ENCODE results near the gene CCDC122. TPM values are rescaled to one million over a fixed set of nuclear protein-coding genes. Genes with fewer than 3 reads are reported as not detected.

The CCDC122 gene
- total and polyA plus RNA-seq, 7 donors, result 0.15 to 1.6 (median 0.91) TPM

DNA sequence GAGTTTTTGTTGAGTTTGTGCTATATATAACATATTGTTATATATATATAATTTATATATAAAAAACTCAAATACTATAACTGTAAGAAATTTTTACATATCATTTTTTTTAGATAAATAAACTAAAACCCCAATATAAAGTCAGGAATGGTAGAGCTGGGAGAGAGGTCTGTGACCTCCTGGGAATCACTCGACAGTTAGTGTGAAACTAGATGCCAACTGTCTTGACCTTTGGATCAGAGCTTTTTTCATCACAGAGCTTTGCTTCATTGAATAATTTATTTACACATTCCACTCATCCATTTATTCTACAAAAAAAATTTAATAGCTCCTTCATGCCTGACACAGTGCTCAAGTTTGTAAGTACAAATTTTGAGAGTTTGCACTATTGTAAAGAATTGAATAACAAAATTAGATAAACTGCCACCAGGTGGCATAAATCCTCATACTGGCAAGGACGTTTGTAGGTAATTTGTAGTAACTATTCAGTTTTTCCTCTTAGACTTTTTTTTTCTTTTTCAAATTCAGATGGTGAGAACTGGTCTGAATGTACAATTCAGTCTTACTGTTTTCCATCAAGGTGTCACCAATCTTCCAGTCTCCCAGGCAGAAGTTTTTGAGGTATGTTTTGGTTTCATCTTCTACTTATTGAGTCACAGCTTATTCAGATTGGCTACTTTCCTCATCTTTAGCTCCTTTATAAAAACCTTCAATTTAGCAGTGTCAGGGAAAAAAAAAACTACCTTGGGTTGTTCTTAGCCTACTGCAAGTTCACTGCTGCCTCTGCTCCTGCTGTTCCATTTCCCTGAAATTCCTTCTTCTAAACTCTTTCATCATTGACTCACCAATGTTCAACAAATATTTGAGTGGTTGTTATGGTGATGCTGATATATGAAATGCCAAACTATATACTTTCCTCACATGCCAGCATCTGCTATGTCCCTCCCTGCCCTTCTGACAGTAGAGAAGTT, 28.9 kb upstream of the CCDC122 start:
- no peaks in the 10 kb centered on the region for H3K36me3 ChIP-seq (ENCODE audit: insufficient read depth in 1 of 2, low read depth in 1 of 2)
- peak in 2 of 4 donors; percentile 47 to 55 for ATAC-seq
- DNase-seq, result no peak
- peaks cover 10% of the 10 kb centered on the region for H3K4me1 ChIP-seq
- no peak overlapping the region for H3K27ac ChIP-seq
- no peak overlapping the region for H3K4me3 ChIP-seq
- intact Hi-C loops (cut with DNase I), result loop anchor here (5.0 to 10.0 kb wide), 4 partner anchors 139 to 1066 kb away; no protein-coding TSS in a partner anchor
- no peaks in the 10 kb centered on the region for H3K27me3 ChIP-seq (ENCODE audit: insufficient read depth in 3 of 3, low read length in 2 of 3)
- TF ChIP-seq, protein P1, sequence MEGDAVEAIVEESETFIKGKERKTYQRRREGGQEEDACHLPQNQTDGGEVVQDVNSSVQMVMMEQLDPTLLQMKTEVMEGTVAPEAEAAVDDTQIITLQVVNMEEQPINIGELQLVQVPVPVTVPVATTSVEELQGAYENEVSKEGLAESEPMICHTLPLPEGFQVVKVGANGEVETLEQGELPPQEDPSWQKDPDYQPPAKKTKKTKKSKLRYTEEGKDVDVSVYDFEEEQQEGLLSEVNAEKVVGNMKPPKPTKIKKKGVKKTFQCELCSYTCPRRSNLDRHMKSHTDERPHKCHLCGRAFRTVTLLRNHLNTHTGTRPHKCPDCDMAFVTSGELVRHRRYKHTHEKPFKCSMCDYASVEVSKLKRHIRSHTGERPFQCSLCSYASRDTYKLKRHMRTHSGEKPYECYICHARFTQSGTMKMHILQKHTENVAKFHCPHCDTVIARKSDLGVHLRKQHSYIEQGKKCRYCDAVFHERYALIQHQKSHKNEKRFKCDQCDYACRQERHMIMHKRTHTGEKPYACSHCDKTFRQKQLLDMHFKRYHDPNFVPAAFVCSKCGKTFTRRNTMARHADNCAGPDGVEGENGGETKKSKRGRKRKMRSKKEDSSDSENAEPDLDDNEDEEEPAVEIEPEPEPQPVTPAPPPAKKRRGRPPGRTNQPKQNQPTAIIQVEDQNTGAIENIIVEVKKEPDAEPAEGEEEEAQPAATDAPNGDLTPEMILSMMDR (IDR thresholded peaks at IDR 0.05), result peak; percentile 71
- no peaks in the 10 kb centered on the region for H3K9me3 ChIP-seq
- WGBS, 3 donors, result 12 to 17% (median 13%) methylated on average over 2 of the region's 2 CpGs

DNA sequence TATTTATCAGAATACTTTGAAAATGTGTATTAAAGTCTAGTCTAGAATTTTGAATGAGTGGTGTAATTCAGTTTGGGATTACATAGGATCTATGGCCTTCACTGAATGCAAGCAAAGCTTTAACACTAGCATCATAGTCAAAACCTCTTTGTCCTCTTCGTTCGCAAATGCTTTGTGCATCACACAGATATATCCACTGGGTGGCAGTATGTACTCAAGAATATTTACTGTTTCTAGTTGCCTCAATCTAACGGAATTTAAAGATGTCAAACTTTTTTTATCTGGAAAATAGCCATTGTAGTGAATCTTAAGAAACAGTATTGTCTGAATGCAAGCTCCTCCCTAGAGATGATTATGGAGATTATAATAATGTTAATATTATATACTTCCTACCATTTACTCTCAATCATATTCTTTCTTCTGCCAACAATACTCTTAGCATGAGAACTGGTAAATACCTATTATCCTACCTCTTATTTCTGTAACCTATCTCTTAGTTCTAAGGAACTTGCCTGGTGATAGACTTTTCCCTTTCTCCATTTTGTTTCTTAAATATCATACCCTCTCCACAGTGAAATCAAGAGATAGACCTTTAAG, 26.0 kb upstream of the CCDC122 start:
- no peak for DNase-seq
- peaks cover 6% of the 10 kb centered on the region for H3K4me1 ChIP-seq
- peak; percentile 66 to 89 (median 82) for ATAC-seq
- H3K27me3 ChIP-seq (ENCODE audit: insufficient read depth in 3 of 3, low read length in 2 of 3), result no peaks in the 10 kb centered on the region
- intact Hi-C loops (cut with DNase I), result loop anchor here (2.0 to 10.0 kb wide), 5 partner anchors 142 to 1069 kb away; no protein-coding TSS in a partner anchor
- H3K36me3 ChIP-seq (ENCODE audit: insufficient read depth in 1 of 2, low read depth in 1 of 2), result no peaks in the 10 kb centered on the region
- TF ChIP-seq, protein P1 (IDR thresholded peaks at IDR 0.05), result peak; percentile 88
- H3K9me3 ChIP-seq, result no peaks in the 10 kb centered on the region
- H3K4me3 ChIP-seq, result no peak overlapping the region
- H3K27ac ChIP-seq, result no peak overlapping the region
- WGBS, 3 donors, result 0 to 2% (median 1%) methylated on average over 3 of the region's 3 CpGs

DNA sequence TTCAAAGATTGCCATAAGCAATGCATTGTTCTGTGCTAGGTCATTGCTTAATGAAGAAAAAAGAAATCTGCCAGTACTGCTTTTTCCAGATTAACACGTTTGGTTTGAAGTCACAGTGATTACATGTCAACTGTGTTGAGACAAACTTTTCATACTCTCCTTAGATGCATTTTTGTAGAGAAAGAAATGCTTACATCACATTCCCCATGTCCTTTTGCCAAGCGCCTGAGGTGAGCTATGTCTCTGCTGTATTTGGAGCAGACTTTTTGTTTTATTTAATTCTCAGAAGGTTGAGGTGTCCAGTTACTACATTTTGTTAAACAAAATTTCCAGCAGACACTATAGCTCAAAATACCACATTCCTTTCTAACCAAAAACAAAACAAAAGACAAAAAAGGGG, 16.4 kb upstream of the CCDC122 start:
- Histone ChIP-seq H3K36me3 (ENCODE audit: insufficient read depth in 1 of 2, low read depth in 1 of 2) (peaks cover 0 to 4% of the 10 kb centered on the region in 2 donors), H3K27me3 (ENCODE audit: insufficient read depth in 3 of 3, low read length in 2 of 3) (no peaks in the 10 kb centered on the region), H3K4me1 (no peaks in the 10 kb centered on the region), H3K4me3 (no peak overlapping the region), H3K27ac (no peak overlapping the region), H3K9me3 (no peaks in the 10 kb centered on the region)
- WGBS, 3 donors, result 51 to 78% (median 57%) methylated on average over 2 of the region's 2 CpGs
- intact Hi-C loops (cut with DNase I), result no loop called here
- DNase-seq (no peak), ATAC-seq (no peak)
- TF ChIP-seq, protein P1 (IDR thresholded peaks at IDR 0.05), result no peak

DNA sequence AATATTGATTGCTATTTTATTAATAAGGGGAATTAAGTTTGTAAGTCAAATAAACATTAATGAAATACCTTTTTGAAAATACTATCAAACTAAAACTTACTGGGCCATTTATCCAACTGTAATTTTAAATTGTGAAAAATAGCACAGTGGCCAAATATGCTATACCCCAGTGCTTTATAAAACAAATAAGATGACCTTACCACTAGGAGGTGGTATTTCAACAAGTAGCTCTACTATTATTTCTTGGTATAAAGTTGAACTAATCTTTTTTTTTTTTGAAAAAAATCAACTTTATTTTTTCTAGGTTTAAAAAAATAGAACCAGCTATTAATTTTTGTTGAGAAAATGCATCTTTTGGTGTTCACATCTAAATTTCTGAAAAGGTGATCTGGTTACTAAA, 14.9 kb upstream of the CCDC122 start:
- Histone ChIP-seq H3K27me3 (ENCODE audit: insufficient read depth in 3 of 3, low read length in 2 of 3) (no peaks in the 10 kb centered on the region), H3K27ac (no peak overlapping the region), H3K4me3 (no peak overlapping the region), H3K36me3 (ENCODE audit: insufficient read depth in 1 of 2, low read depth in 1 of 2) (peaks cover 0 to 4% of the 10 kb centered on the region in 2 donors), H3K4me1 (no peaks in the 10 kb centered on the region), H3K9me3 (no peaks in the 10 kb centered on the region)
- TF ChIP-seq, protein P1 (IDR thresholded peaks at IDR 0.05), result no peak
- DNase-seq (no peak), ATAC-seq (no peak)
- intact Hi-C loops (cut with DNase I), result no loop called here
